Liver (tissue), 9 donors: ENCODE results near the gene TTYH3. TPM values are rescaled to one million over a fixed set of nuclear protein-coding genes. Genes with fewer than 3 reads are reported as not detected.

Experiments
- DNase-seq: peaks from one replicate; pipeline ENCODE4 v3.0.0-alpha.2; 2017; ENCODE audit warnings: low spot score
- H3K27ac ChIP-seq, 2 donors: one replicate each; pipeline ENCODE4 v1.7.0; 2013; ENCODE audit warnings: inconsistent platforms in 2 of 2, low read length in 2 of 2, control low read depth in 1 of 2, low read depth in 1 of 2, mild to moderate bottlenecking in 1 of 2
- H3K27me3 ChIP-seq, 4 donors: one replicate each; pipeline versions ENCODE4 v1.6.1 to v1.7.0; 2013; ENCODE audit warnings: low read length in 3 of 4, inconsistent platforms in 1 of 4, mild to moderate bottlenecking in 1 of 4, moderate library complexity in 1 of 4; ENCODE audit not compliant: control insufficient read depth in 4 of 4, insufficient read depth in 4 of 4
- H3K36me3 ChIP-seq, 4 donors: one replicate each; pipeline versions ENCODE4 v1.6.1 to v1.7.0; 2013; ENCODE audit warnings: low read length in 3 of 4, mild to moderate bottlenecking in 3 of 4, low read depth in 1 of 4, moderate library complexity in 1 of 4; ENCODE audit not compliant: control insufficient read depth in 4 of 4, insufficient read depth in 3 of 4
- H3K4me1 ChIP-seq, 4 donors: one replicate each; pipeline versions ENCODE4 v1.6.1 to v1.7.0; 2013; ENCODE audit warnings: low read length in 3 of 4, mild to moderate bottlenecking in 3 of 4, moderate library complexity in 1 of 4; ENCODE audit not compliant: control insufficient read depth in 4 of 4, insufficient read depth in 4 of 4
- H3K4me3 ChIP-seq, 3 donors: one replicate each; pipeline versions ENCODE4 v1.6.1 to v1.7.0; 2013; ENCODE audit warnings: low read length in 3 of 3, control low read depth in 1 of 3, low read depth in 1 of 3, mild to moderate bottlenecking in 1 of 3
- H3K9ac ChIP-seq, 2 donors: one replicate each; pipeline ENCODE4 v1.7.0; 2013; ENCODE audit warnings: low read length in 2 of 2, mild to moderate bottlenecking in 2 of 2, moderate library complexity in 2 of 2, control low read depth in 1 of 2, low read depth in 1 of 2
- H3K9me3 ChIP-seq, 4 donors: one replicate each; pipeline versions ENCODE4 v1.6.1 to v1.7.0; 2013; ENCODE audit warnings: low read length in 3 of 4; ENCODE audit not compliant: control insufficient read depth in 4 of 4
- EGR1 ChIP-seq, 2 donors: IDR thresholded peaks; 2 replicates each; pipeline ENCODE4 v1.6.1; 2016 to 2018; ENCODE audit warnings: antibody characterized with exemption in 2 of 2, low read depth in 2 of 2
- FOXA1 ChIP-seq: IDR thresholded peaks from 2 replicates; pipeline ENCODE4 v1.6.1; 2016; ENCODE audit warnings: antibody characterized with exemption
- GABPA ChIP-seq, 2 donors: IDR thresholded peaks in 1 of 2; conservative IDR thresholded peaks in 1 of 2; 2 replicates each; pipeline ENCODE4 v1.6.1; 2016; ENCODE audit warnings: antibody characterized with exemption in 2 of 2, mild to moderate bottlenecking in 1 of 2, moderate library complexity in 1 of 2
- HNF4A ChIP-seq, 2 donors: conservative IDR thresholded peaks; 2 replicates each; pipeline ENCODE4 v1.6.1; 2016; ENCODE audit warnings: antibody characterized with exemption in 2 of 2, mild to moderate bottlenecking in 2 of 2
- HNF4G ChIP-seq: IDR thresholded peaks from 2 replicates; pipeline ENCODE4 v1.6.1; 2016; ENCODE audit warnings: antibody characterized with exemption
- JUND ChIP-seq, 2 donors: IDR thresholded peaks; 2 replicates each; pipeline ENCODE4 v1.6.1; 2016; ENCODE audit warnings: antibody characterized with exemption in 2 of 2
- NR2F2 ChIP-seq: IDR thresholded peaks from 2 replicates; pipeline ENCODE4 v1.6.1; 2016; ENCODE audit warnings: antibody characterized with exemption
- RAD21 ChIP-seq, 2 donors: IDR thresholded peaks; 2 replicates each; pipeline ENCODE4 v1.6.1; 2016; ENCODE audit warnings: antibody characterized with exemption in 2 of 2, mild to moderate bottlenecking in 2 of 2
- RXRA ChIP-seq, 2 donors: IDR thresholded peaks; 2 replicates each; pipeline ENCODE4 v1.6.1; 2017 to 2018; ENCODE audit warnings: antibody characterized with exemption in 2 of 2, mild to moderate bottlenecking in 1 of 2
- SP1 ChIP-seq: IDR thresholded peaks from 2 replicates; pipeline ENCODE4 v1.6.1; 2018; ENCODE audit warnings: antibody characterized with exemption, mild to moderate bottlenecking
- YY1 ChIP-seq: IDR thresholded peaks from 2 replicates; pipeline ENCODE4 v1.6.1; 2016; ENCODE audit warnings: antibody characterized with exemption, mild to moderate bottlenecking
- WGBS: extraction: QIAGEN DNeasy Blood & Tissue Kit; methylation state at CpG from one replicate; pipeline ENCODE4 v1.1.7; 2013; 5-methylcytosine and 5-hydroxymethylcytosine counted together
- polyA plus RNA-seq, 2 donors: library from polyadenylated mRNA; stranded (reverse) in 1 of 2; unstranded in 1 of 2; fragments of 200-250 nt in 1 of 2; fragments of >200 nt in 1 of 2; fragmentation: Nextera tagmentation in 1 of 2; extraction: Ambion mirVana in 1 of 2; gene quantifications; one replicate each; pipeline versions ENCODE4 v1.2.1 to v1.2.3, GENCODE V29; 2013 to 2015
- total RNA-seq, 2 donors: library from RNA; depleted of rRNA; stranded (reverse); fragments of >200 nt; gene quantifications; one replicate each; pipeline ENCODE4 v1.2.3, GENCODE V29; 2014
- TF ChIP-seq, protein P1 (sequence below): IDR thresholded peaks from 2 replicates; pipeline ENCODE4 v1.6.1; 2016; ENCODE audit warnings: antibody characterized with exemption
- TF ChIP-seq, protein P2 (sequence below): IDR thresholded peaks from 2 replicates; pipeline ENCODE4 v1.6.1; 2016; ENCODE audit warnings: antibody characterized with exemption, mild to moderate bottlenecking
- TF ChIP-seq, protein P3 (sequence below): fragments of 150-350 bp; IDR thresholded peaks from 2 replicates; pipeline ENCODE4 v1.5.1; 2017; ENCODE audit warnings: improper control_type of control experiment, low read depth, low read length; ENCODE audit not compliant: missing input control
- TF ChIP-seq, protein P4 (sequence below): IDR thresholded peaks from 2 replicates; pipeline ENCODE4 v1.6.1; 2016; ENCODE audit warnings: antibody characterized with exemption
- TF ChIP-seq, protein P5 (sequence below): IDR thresholded peaks from 2 replicates; pipeline ENCODE4 v1.6.1; 2016; ENCODE audit warnings: antibody characterized with exemption
- donor health status: healthy.
- donor health status: healthy.
- donor health status: healthy.
- donor health status: healthy.
- donor health status: healthy.

Gene TTYH3
- total and polyA plus RNA-seq, 4 donors = 8.2 to 19.6 (median 17.4) TPM

DNA sequence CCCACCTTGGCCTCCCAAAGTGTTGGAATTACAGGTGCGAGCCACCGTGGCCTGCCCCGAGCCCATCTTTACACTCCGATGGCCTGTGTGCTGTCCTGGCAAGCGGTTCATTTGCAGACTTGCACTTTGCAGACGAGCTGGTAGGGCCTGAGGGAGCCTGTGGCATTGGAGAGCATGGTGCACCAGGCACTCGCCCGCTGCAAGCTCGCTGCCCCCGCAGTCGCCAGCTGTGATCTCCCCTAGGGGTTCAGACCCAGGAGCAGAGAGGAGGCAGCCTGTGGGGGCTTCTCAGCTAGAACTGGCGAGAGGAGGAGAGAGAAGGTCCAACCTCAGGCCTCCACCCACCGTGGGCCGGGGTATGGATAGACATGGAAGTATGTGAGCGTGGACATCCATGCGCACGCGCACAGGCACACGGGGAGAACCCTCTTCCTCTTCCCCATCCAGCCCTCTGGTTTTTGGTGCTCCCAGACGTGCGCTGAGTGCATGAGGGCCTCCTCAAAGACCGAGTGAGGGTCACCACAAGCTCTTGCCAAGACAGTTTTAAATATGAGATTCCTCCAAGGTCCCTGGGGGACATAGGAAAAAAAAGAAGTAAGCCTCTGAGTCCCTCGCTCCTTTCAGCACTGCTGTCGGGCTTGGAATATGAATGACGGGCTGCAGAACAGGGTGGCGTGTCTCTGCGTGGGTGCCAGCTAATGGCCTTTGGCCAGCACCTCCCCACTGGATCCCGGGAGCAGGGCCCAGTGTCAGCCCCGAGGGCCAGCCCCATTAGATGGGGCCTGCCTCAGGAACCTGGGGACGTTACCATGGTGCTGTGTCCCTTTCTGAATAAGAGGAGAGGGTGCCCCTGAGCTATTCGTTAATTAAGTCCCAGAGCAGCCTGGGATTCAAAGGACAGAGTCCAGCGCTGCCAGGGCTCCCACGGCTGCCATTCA is 15.1 kb upstream of the TTYH3 start:
- Histone ChIP-seq H3K9ac (no peak overlapping the region), H3K4me1 (peaks cover 4 to 20% (median 14%) of the 10 kb centered on the region in 4 donors), H3K27ac (no peak overlapping the region), H3K36me3 (no peaks in the 10 kb centered on the region), H3K9me3 (no peaks in the 10 kb centered on the region), H3K27me3 (no peaks in the 10 kb centered on the region), H3K4me3 (no peak overlapping the region)
- DNase-seq = no peak
- 93% methylated on average over 33 of the region's 33 CpGs for WGBS
- TF ChIP-seq YY1 = no peak
- TF ChIP-seq, protein P1, sequence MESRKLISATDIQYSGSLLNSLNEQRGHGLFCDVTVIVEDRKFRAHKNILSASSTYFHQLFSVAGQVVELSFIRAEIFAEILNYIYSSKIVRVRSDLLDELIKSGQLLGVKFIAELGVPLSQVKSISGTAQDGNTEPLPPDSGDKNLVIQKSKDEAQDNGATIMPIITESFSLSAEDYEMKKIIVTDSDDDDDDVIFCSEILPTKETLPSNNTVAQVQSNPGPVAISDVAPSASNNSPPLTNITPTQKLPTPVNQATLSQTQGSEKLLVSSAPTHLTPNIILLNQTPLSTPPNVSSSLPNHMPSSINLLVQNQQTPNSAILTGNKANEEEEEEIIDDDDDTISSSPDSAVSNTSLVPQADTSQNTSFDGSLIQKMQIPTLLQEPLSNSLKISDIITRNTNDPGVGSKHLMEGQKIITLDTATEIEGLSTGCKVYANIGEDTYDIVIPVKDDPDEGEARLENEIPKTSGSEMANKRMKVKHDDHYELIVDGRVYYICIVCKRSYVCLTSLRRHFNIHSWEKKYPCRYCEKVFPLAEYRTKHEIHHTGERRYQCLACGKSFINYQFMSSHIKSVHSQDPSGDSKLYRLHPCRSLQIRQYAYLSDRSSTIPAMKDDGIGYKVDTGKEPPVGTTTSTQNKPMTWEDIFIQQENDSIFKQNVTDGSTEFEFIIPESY = no peak
- TF ChIP-seq GABPA (IDR thresholded peaks at IDR 0.05 in 1 of 2, conservative IDR thresholded peaks at IDR 0.05 in 1 of 2) = no peak
- TF ChIP-seq, protein P2, sequence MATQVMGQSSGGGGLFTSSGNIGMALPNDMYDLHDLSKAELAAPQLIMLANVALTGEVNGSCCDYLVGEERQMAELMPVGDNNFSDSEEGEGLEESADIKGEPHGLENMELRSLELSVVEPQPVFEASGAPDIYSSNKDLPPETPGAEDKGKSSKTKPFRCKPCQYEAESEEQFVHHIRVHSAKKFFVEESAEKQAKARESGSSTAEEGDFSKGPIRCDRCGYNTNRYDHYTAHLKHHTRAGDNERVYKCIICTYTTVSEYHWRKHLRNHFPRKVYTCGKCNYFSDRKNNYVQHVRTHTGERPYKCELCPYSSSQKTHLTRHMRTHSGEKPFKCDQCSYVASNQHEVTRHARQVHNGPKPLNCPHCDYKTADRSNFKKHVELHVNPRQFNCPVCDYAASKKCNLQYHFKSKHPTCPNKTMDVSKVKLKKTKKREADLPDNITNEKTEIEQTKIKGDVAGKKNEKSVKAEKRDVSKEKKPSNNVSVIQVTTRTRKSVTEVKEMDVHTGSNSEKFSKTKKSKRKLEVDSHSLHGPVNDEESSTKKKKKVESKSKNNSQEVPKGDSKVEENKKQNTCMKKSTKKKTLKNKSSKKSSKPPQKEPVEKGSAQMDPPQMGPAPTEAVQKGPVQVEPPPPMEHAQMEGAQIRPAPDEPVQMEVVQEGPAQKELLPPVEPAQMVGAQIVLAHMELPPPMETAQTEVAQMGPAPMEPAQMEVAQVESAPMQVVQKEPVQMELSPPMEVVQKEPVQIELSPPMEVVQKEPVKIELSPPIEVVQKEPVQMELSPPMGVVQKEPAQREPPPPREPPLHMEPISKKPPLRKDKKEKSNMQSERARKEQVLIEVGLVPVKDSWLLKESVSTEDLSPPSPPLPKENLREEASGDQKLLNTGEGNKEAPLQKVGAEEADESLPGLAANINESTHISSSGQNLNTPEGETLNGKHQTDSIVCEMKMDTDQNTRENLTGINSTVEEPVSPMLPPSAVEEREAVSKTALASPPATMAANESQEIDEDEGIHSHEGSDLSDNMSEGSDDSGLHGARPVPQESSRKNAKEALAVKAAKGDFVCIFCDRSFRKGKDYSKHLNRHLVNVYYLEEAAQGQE = no peak
- TF ChIP-seq SP1 = no peak
- TF ChIP-seq, protein P3, sequence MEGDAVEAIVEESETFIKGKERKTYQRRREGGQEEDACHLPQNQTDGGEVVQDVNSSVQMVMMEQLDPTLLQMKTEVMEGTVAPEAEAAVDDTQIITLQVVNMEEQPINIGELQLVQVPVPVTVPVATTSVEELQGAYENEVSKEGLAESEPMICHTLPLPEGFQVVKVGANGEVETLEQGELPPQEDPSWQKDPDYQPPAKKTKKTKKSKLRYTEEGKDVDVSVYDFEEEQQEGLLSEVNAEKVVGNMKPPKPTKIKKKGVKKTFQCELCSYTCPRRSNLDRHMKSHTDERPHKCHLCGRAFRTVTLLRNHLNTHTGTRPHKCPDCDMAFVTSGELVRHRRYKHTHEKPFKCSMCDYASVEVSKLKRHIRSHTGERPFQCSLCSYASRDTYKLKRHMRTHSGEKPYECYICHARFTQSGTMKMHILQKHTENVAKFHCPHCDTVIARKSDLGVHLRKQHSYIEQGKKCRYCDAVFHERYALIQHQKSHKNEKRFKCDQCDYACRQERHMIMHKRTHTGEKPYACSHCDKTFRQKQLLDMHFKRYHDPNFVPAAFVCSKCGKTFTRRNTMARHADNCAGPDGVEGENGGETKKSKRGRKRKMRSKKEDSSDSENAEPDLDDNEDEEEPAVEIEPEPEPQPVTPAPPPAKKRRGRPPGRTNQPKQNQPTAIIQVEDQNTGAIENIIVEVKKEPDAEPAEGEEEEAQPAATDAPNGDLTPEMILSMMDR = no peak
- no peak for TF ChIP-seq RAD21 (IDR thresholded peaks at IDR 0.05)
- no peak for TF ChIP-seq HNF4G
- TF ChIP-seq FOXA1 = no peak
- TF ChIP-seq, protein P4, sequence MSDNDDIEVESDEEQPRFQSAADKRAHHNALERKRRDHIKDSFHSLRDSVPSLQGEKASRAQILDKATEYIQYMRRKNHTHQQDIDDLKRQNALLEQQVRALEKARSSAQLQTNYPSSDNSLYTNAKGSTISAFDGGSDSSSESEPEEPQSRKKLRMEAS = no peak
- no peak for TF ChIP-seq EGR1 (IDR thresholded peaks at IDR 0.05; ENCODE audit: low read depth in 2 of 2)
- TF ChIP-seq, protein P5, sequence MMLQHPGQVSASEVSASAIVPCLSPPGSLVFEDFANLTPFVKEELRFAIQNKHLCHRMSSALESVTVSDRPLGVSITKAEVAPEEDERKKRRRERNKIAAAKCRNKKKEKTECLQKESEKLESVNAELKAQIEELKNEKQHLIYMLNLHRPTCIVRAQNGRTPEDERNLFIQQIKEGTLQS = no peak
- TF ChIP-seq JUND (IDR thresholded peaks at IDR 0.05) = no peak
- TF ChIP-seq RXRA (IDR thresholded peaks at IDR 0.05) = no peak
- no peak for TF ChIP-seq HNF4A (conservative IDR thresholded peaks at IDR 0.05)
- TF ChIP-seq NR2F2 = no peak
